LNCaP clone FGC (cell line): ENCODE measurements around the gene DPH5.

ENCODE experiments used
- DNase-seq: peaks from one replicate; pipeline ENCODE4 v3.0.0-alpha.2; 2011; ENCODE audit warnings: low read depth
- H3K4me3 ChIP-seq: 2 replicates; pipeline ENCODE4 v1.5.1; 2011; ENCODE audit warnings: mild to moderate bottlenecking, low read depth, low read length, control low read depth
- TF ChIP-seq, protein P1 (sequence below): IDR thresholded peaks from 2 replicates; pipeline ENCODE4 v1.5.1; 2012; ENCODE audit warnings: mild to moderate bottlenecking; ENCODE audit not compliant: control insufficient read depth, insufficient read depth; ENCODE audit errors: extremely low read depth

Gene DPH5

DNA sequence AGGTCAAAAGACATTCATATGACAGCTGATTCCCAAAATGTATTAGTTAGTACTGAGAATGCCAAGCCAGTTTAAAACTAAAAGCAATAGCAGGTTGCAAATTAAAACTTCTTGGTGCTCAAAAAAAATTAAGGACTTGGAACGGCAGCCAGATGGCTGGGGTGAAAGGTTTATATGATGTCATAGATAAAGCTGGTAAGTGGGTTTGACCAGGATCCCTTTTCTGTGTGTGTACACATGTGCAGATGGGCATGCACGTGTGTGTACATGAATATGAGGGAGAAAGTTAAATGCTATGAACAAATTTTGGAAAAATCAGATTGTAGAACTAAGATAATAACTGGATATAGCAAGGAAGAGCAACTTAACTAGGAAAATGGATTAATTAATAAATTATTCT is 39.1 kb upstream of the DPH5 start:
- no peak overlapping the region for H3K4me3 ChIP-seq
- DNase-seq, result no peak
- TF ChIP-seq, protein P1, sequence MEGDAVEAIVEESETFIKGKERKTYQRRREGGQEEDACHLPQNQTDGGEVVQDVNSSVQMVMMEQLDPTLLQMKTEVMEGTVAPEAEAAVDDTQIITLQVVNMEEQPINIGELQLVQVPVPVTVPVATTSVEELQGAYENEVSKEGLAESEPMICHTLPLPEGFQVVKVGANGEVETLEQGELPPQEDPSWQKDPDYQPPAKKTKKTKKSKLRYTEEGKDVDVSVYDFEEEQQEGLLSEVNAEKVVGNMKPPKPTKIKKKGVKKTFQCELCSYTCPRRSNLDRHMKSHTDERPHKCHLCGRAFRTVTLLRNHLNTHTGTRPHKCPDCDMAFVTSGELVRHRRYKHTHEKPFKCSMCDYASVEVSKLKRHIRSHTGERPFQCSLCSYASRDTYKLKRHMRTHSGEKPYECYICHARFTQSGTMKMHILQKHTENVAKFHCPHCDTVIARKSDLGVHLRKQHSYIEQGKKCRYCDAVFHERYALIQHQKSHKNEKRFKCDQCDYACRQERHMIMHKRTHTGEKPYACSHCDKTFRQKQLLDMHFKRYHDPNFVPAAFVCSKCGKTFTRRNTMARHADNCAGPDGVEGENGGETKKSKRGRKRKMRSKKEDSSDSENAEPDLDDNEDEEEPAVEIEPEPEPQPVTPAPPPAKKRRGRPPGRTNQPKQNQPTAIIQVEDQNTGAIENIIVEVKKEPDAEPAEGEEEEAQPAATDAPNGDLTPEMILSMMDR, result no peak

DNA sequence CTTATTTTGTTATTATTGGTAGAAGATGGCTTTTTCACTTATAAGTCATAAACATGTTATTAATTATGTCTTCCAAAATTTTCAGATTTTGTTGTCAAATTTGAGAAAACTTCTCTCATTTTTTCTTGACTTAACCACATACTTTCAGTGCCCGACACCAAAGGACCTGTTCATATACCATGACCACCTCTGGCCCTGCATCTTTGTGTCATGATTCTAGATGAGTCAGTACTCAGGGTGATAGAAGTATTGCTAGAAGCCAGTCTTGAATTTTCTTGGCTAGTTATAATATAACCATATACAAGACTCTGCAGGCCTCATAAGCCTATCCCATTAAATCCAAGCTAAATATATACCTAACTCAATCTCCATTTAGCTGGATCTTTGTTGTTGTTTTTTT is 35.4 kb upstream of the DPH5 start:
- no peak for DNase-seq
- H3K4me3 ChIP-seq, result no peak overlapping the region
- TF ChIP-seq, protein P1, result no peak

DNA sequence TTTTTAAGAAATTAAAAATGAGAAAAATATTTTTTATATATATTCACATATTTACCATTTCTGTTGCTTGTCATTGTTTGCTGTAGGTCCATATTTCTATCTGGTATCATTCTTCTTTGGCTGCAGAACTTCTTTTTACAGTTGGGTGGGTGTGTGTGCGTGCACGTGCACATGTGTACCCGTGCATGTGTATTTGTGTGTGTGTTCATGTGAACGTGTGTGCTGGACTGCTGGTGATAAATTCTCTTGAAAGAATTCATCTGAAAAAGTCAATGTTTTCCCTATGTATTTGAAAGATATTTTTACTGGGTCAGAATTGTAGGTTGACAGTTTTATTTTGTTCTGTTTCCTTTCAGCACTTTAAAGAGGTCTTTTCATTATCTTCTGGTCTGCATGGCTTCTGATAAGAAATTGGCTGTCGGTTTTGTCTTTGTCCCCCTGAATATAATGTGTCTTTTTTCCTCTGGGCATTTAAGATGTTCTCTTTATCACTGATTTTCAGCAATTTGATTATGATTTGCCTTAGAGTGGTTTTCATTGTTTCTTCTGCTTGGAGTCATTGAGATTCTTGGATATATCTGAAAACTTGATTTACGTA is 34.5 kb upstream of the DPH5 start:
- no peak for DNase-seq
- no peak overlapping the region for H3K4me3 ChIP-seq
- TF ChIP-seq, protein P1, result no peak

DNA sequence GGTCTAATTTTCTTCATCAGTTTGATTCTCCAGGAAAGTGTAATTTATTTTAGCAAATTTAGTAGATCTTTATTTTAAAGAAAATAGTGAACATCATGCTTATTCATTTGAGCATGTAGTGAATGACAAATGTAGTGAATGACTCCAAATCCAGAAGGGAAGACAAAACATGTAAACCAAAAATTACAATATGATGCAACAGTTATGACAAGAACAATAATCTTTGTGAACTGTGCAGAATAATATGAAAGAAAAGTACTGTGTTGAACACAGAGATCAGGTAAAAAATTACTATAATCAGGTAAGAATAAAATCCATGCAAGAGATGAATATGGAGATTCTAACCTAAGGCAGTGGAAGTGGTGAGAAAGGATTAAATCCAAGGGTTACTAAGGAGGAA is 30.0 kb upstream of the DPH5 start:
- TF ChIP-seq, protein P1, result no peak
- no peak for DNase-seq
- no peak overlapping the region for H3K4me3 ChIP-seq

DNA sequence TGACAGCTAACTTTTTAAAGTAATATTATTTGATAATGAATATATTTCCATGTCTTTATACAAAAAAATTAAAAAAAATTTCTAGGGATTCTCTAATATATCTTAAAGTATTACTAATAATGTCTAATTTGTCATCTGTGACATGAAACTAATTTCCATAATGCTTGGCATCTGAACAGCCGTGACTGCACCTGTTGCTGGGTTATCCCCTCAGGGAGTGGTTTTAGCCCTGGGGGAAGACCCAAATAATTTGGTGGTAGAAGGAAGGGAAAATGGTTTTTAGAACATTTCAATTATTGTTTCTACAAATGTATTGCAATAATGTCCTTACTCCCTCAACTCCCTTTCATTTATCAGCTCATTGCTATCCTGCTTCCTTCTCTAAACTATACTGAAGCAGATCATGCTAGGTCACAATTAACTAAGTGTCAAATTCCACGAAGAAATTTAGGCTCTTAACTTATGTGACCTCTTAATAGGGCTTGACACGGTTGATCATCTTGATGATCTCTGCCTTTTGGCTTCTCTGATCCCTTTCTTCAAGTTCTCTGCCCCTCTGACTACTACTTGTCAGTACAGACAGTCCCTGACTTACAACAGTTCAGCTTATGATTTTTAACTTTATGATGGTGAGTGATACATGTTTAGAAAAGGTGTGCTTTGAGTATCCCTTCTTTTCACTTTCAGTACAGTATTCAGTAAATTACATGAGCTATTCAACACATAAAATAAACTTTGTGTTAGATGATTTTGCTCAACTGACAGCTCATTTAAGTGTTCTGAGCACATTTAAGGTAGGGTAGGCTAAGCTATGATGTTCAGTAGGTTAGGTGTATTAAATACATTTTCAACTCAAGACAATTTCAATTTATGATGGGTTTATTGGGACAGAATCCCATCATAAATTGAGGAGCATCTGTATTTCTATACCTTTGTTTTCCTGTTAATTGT is 26.4 kb upstream of the DPH5 start:
- H3K4me3 ChIP-seq, result no peak overlapping the region
- DNase-seq, result no peak

DNA sequence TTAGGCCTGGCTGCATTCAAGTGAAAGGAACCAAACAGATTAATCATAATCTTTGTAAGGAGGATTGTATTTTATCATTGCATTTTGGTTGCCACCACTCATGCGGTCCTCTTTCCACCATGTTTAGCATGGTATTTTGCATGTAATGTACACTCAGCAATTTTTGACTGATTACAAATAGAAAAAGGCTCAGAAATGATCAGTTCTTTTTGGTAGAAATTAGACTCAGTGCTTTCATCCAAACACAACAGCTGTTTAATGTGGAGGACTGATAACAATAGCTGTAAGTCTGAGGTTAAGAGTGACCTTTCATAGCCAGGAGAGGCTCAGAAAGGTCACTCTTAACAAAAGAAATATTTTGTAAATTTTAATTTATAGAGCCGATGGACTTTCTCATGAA is 25.3 kb upstream of the DPH5 start:
- H3K4me3 ChIP-seq, result no peak overlapping the region
- TF ChIP-seq, protein P1, result no peak
- no peak for DNase-seq

More for the DNA sequence above, 26.4 kb upstream of the DPH5 start:
- TF ChIP-seq, protein P1, result no peak
